Fibroblast of lung (primary cell): ENCODE results near the gene LIMCH1. TPM values are rescaled to one million over a fixed set of nuclear protein-coding genes. Genes with fewer than 3 reads are reported as not detected.

Experiments used
- DNase-seq, 2 donors: peaks; one replicate each; pipeline versions ENCODE4 v3.0.0 to v3.0.0-alpha.2; 2010; ENCODE audit warnings: low read depth in 2 of 2
- H2AFZ ChIP-seq: 2 replicates; pipeline ENCODE4 v1.5.1; 2012; ENCODE audit warnings: low read length, control low read depth, inconsistent platforms
- H3K27ac ChIP-seq: 2 replicates; pipeline ENCODE4 v1.5.1; 2011; ENCODE audit warnings: low read length, control low read depth; ENCODE audit not compliant: insufficient read depth
- H3K27me3 ChIP-seq: 2 replicates; pipeline ENCODE4 v1.5.1; 2011; ENCODE audit warnings: mild to moderate bottlenecking, low read length; ENCODE audit not compliant: control insufficient read depth, insufficient read depth
- H3K36me3 ChIP-seq: 2 replicates; pipeline ENCODE4 v1.5.1; 2011; ENCODE audit warnings: low read length; ENCODE audit not compliant: control insufficient read depth, insufficient read depth
- H3K4me1 ChIP-seq: 2 replicates; pipeline ENCODE4 v1.5.1; 2011; ENCODE audit warnings: low read length; ENCODE audit not compliant: control insufficient read depth, insufficient read depth; ENCODE audit errors: extremely low read depth
- H3K4me2 ChIP-seq: 2 replicates; pipeline ENCODE4 v1.5.1; 2011; ENCODE audit warnings: low read length, control low read depth; ENCODE audit not compliant: insufficient read depth; ENCODE audit errors: extremely low read depth
- H3K4me3 ChIP-seq, 4 experiments: fragments of 200-600 bp in 1 of 4; sonication (generic) in 1 of 4; replicated peaks in 1 of 4; 2 replicates each; pipeline ENCODE4 v1.5.1; 2011 to 2016; ENCODE audit warnings: low read length in 4 of 4, low read depth in 3 of 4, mild to moderate bottlenecking in 3 of 4, control low read depth in 2 of 4, inconsistent platforms in 1 of 4, mixed read lengths in 1 of 4; ENCODE audit not compliant: insufficient read depth in 1 of 4; ENCODE audit errors: control extremely low read depth in 1 of 4
- H3K79me2 ChIP-seq: 2 replicates; pipeline ENCODE4 v1.5.1; 2012; ENCODE audit warnings: mild to moderate bottlenecking, low read length, inconsistent platforms; ENCODE audit not compliant: control insufficient read depth, insufficient read depth
- H3K9ac ChIP-seq: 2 replicates; pipeline ENCODE4 v1.5.1; 2011; ENCODE audit warnings: mild to moderate bottlenecking, low read length, control low read depth; ENCODE audit not compliant: insufficient read depth
- H3K9me3 ChIP-seq: 2 replicates; pipeline ENCODE4 v1.5.1; 2012; ENCODE audit warnings: low read depth, low read length; ENCODE audit not compliant: control insufficient read depth, insufficient read depth
- H4K20me1 ChIP-seq: 2 replicates; pipeline ENCODE4 v1.5.1; 2011; ENCODE audit warnings: low read length; ENCODE audit not compliant: control insufficient read depth, insufficient read depth; ENCODE audit errors: extremely low read depth
- CTCF ChIP-seq, 2 donors: IDR thresholded peaks in 1 of 2; conservative IDR thresholded peaks in 1 of 2; 1 replicate in 1 of 2; 2 replicates in 1 of 2; pipeline ENCODE4 v1.5.1; 2011 to 2012; ENCODE audit warnings: low read length in 2 of 2, control low read depth in 1 of 2, inconsistent platforms in 1 of 2, low read depth in 1 of 2, mild to moderate bottlenecking in 1 of 2
- EZH2 ChIP-seq: IDR thresholded peaks from 2 replicates; pipeline ENCODE4 v1.5.1; 2012; ENCODE audit warnings: low read length, control low read depth, mild to moderate bottlenecking; ENCODE audit errors: missing control alignments
- polyA plus RNA-seq, 2 donors: library from polyadenylated mRNA; depleted of rRNA in 1 of 2; stranded (reverse) in 1 of 2; unstranded in 1 of 2; fragments of >200 nt; gene quantifications; 2 replicates each; pipeline ENCODE4 v1.2.1, GENCODE V29; 2011 to 2012; ENCODE audit warnings: missing spikeins in 1 of 2
- total RNA-seq: library from RNA; depleted of rRNA; stranded (reverse); fragments of >200 nt; gene quantifications from 2 replicates; pipeline ENCODE4 v1.2.1, GENCODE V29; 2014

LIMCH1 gene
- total and polyA plus RNA-seq, 2 donors (not counting 1 experiment from before 2014, with no cell fraction given): 2.8 to 4.6 TPM

DNA sequence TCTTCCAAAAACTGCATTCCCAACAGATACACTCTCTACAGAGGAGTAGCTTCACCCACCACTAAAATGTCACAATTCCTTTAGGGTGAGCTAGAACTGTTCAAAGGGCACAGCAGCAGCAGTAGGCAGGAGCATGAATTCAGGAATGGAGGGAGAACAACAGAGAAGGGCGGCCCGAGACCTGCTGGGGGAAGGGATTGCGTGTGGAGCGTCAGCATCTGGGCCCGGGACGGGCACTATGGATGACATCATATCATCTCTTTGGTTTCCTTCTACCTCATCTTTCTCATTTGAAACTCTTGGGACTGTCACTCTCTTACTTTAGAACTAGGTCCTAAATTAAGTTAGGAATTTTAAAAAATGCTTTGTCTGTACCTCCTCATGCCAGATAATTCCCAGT is 115.6 kb downstream of the LIMCH1 start:
- TF ChIP-seq CTCF (conservative IDR thresholded peaks at IDR 0.05 in 1 of 2, IDR thresholded peaks at IDR 0.05 in 1 of 2; ENCODE audit: low read depth in 1 of 2, low read length in 2 of 2) (no peak), EZH2 (no peak)
- Histone ChIP-seq H2AFZ (no peak overlapping the region), H3K36me3 (no peaks in the 10 kb centered on the region), H3K4me1 (no peaks in the 10 kb centered on the region), H3K4me2 (no peak overlapping the region), H3K27ac (no peak overlapping the region), H3K79me2 (no peaks in the 10 kb centered on the region), H3K27me3 (no peaks in the 10 kb centered on the region), H3K9me3 (no peaks in the 10 kb centered on the region), H4K20me1 (no peaks in the 10 kb centered on the region), H3K4me3 (no peak overlapping the region), H3K9ac (no peak overlapping the region)
- DNase-seq: no peak

- Histone ChIP-seq H3K36me3 (no peaks in the 10 kb centered on the region), H3K79me2 (no peaks in the 10 kb centered on the region), H3K9ac (no peak overlapping the region), H2AFZ (no peak overlapping the region), H3K4me2 (no peak overlapping the region), H3K4me3 (no peak overlapping the region), H4K20me1 (no peaks in the 10 kb centered on the region), H3K27ac (no peak overlapping the region), H3K9me3 (no peaks in the 10 kb centered on the region), H3K27me3 (no peaks in the 10 kb centered on the region), H3K4me1 (no peaks in the 10 kb centered on the region)
- no peak for TF ChIP-seq EZH2
- TF ChIP-seq CTCF (conservative IDR thresholded peaks at IDR 0.05 in 1 of 2, IDR thresholded peaks at IDR 0.05 in 1 of 2; ENCODE audit: low read depth in 1 of 2, low read length in 2 of 2): no peak
- DNase-seq: peak in 1 of 2 donors; percentile 71
Measured at GRCh38 chr4:41655177-41655576, 117.2 kb downstream of the LIMCH1 start.

GRCh38 chr4:41656106-41656505 is 118.1 kb downstream of the LIMCH1 start:
- no peak overlapping the region for H3K27ac ChIP-seq
- no peaks in the 10 kb centered on the region for H3K27me3 ChIP-seq
- H3K9me3 ChIP-seq: no peaks in the 10 kb centered on the region
- no peak for DNase-seq
- H3K36me3 ChIP-seq: no peaks in the 10 kb centered on the region
- H2AFZ ChIP-seq: no peak overlapping the region
- no peak for TF ChIP-seq CTCF (conservative IDR thresholded peaks at IDR 0.05 in 1 of 2, IDR thresholded peaks at IDR 0.05 in 1 of 2; ENCODE audit: low read depth in 1 of 2, low read length in 2 of 2)
- TF ChIP-seq EZH2: no peak
- no peaks in the 10 kb centered on the region for H3K4me1 ChIP-seq
- H3K79me2 ChIP-seq: no peaks in the 10 kb centered on the region
- no peak overlapping the region for H3K4me2 ChIP-seq
- no peak overlapping the region for H3K9ac ChIP-seq
- H3K4me3 ChIP-seq: no peak overlapping the region
- H4K20me1 ChIP-seq: no peaks in the 10 kb centered on the region
